RPMI7951 (cell line): ENCODE data around the gene RABEP1. TPM values are rescaled to one million over a fixed set of nuclear protein-coding genes. Genes with fewer than 3 reads are reported as not detected.
"Not testable (repeated sequence)": the region's sequence is repeated elsewhere in the genome, so short reads cannot be mapped to it uniquely, and the experiment has no call there.

ENCODE experiments used
- DNase-seq: peaks from one replicate; pipeline ENCODE4 v3.0.0-alpha.2; 2012; ENCODE audit warnings: low read depth
- total RNA-seq: library from RNA; depleted of rRNA; stranded (reverse); fragments of >200 nt; shearing (Covaris generic); gene quantifications from 2 replicates; pipeline ENCODE4 v1.2.3, GENCODE V29; 2014; rRNA removed

Gene RABEP1, protein sequence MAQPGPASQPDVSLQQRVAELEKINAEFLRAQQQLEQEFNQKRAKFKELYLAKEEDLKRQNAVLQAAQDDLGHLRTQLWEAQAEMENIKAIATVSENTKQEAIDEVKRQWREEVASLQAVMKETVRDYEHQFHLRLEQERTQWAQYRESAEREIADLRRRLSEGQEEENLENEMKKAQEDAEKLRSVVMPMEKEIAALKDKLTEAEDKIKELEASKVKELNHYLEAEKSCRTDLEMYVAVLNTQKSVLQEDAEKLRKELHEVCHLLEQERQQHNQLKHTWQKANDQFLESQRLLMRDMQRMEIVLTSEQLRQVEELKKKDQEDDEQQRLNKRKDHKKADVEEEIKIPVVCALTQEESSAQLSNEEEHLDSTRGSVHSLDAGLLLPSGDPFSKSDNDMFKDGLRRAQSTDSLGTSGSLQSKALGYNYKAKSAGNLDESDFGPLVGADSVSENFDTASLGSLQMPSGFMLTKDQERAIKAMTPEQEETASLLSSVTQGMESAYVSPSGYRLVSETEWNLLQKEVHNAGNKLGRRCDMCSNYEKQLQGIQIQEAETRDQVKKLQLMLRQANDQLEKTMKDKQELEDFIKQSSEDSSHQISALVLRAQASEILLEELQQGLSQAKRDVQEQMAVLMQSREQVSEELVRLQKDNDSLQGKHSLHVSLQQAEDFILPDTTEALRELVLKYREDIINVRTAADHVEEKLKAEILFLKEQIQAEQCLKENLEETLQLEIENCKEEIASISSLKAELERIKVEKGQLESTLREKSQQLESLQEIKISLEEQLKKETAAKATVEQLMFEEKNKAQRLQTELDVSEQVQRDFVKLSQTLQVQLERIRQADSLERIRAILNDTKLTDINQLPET
- total RNA-seq: 17.9 and 18.3 TPM in 2 replicates

DNA sequence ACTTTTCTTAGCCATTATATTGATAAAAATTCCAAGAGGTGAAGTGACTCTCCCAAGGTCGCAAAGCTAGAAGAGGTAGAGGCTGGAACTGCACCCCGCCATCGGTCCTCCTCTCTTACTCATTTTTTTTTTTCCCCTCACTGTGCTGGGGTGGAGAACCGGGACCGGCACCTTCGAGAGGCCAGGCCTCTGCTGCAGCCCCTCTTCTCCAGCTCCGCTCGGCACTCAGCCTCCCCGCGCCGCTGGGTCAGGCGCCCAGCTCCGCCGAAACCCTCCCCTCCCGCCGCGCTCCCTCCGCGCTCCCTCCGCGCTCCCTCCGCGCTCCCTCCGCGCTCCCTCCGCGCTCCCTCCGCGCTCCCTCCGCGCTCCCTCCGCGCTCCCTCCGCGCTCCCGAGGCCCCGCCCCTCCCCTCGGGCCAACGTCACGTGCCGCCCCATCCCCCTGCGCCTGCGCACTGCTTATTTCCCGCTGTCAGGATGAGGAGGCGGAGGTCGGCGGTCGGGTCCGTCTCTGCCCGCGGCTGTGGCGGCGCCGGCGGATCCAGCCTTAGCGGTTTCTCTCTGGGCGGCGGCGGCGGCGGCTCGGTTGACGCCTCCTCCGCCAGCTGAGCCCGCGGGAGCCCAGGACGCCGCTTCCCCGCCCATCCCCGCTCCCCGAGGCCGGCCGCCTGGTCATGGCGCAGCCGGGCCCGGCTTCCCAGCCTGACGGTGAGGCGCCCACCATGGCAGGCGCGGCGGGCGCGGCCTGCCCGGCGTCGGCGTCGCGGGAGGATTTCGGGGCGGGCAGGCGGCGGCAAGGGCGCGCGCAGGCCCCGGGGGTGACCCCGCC is at the start of gene RABEP1:
Gene RABEP1 (plus strand): TSS at position 471 of the 828 bp plus-strand sequence. CDS start 203 bp downstream, at position 674.
- peak; percentile 82 for DNase-seq

DNA sequence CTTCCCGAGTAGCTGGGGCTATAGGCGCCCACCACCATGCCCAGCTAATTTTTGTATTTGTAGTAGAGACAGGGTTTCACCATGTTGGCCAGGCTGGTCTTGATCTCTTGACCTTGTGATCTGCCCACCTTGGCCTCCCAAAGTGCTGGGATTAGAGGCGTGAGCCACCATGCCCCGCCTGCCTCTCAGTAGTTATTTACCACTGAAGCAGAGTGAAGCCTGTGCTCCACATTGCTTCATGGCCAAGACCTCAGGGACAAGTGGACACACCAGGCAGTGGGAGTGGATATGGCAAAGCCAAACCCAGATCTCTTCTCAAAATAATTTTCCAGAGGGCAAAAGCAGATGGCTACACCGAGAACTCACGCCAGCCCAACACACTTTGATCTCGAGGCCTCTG is 48.6 kb upstream of the RABEP1 start:
- not testable (repeated sequence) for DNase-seq

DNA sequence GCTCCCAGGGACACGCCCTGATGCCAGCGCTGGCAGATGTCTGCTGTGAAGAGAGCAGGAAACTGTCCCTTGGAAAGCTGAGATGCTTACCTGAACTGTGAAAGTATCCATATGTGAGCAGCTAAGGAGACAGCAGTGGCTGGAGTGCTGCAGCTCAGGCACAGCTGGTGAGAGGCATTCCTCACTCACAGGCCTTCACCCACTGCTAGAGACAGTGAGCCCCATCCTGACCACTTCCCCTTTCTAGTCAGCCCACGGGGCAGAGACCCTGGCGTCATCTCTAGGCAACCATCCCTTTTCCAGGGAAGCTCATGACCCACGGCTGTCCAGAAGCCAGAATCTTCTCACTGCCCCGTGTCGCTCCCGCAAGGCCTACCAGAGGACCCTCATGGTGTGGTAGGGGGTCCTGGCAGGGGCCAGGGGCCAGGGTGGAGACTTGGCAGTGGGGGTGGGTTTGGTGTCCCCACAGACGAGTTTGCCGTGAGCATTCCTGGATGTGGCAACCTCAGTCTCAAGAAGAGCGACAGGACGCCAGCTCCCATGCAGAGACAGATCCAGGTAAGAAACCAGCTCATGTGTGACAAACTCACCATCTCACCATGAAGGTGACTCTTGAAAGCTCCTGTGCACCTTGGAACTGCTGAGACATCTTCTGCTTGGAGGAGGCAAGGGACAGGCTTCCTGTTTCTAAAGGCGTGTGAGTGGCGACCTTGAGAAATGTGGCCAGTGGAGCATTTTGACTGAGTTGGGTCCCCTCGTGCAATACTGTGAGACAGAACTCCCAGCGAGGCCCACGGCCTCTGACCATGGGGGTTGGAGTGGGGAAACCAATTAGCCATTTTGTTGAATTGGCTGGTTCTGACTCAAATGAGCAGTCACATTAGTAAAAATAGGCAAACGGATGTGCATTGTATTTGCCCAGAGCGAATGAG is 47.2 kb upstream of the RABEP1 start, which contains the start of gene SCIMP:
Gene SCIMP (minus strand): TSS at position 216 of the 932 bp plus-strand sequence. CDS start 105 bp downstream, at position 111.
- DNase-seq: no peak

DNA sequence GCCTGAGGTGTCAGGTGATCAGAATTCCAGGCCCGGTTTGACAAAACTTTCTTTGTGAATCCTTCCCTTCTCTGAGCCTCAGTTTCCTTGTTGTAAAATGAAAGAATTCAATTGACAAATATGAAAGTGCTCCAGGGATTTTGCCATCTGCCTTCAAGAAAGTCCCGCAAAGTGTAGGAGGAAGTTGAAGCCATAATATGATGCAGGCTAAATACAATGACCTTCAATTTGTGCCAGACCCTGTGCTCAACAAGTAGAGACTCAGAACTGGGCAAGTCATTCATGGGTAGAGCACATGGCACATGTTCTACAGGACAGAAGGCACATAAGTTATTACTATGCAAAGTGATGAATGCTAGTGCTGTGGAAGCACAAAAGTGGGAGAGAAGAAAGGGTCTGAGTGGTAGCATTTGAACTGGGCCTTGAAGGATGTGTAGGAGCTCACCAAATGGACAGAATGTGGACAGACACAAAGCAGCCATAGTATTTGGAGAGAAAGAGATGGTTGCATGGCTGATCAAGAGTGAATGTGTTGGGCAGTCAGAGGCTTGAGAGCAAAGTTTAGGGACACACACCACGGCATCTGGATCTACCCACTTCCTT is 45.0 kb upstream of the RABEP1 start:
- no peak for DNase-seq

DNA sequence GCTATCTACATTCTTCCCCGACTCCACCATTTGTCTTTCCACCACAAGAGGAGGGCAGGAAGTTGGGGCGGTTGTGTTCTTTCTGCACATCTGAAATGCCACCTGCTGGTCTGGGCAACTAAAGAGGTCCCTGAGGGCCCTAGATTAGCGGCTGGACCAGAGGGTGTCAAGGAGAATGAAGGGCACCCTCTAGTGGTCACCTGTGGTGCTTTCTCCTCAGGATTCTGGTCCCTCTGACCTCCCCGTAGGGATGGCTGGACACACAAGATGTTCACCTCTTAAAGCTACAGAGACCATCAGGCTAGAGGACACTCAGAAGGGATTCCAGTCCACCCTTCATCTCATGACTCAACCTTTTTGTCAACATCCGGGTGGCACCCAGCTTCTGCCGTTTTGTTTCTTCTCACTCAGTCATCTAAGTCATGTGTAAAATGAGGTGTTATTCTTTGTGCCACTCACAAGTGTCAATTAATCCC is 44.5 kb upstream of the RABEP1 start:
- peak; percentile 59 for DNase-seq

DNA sequence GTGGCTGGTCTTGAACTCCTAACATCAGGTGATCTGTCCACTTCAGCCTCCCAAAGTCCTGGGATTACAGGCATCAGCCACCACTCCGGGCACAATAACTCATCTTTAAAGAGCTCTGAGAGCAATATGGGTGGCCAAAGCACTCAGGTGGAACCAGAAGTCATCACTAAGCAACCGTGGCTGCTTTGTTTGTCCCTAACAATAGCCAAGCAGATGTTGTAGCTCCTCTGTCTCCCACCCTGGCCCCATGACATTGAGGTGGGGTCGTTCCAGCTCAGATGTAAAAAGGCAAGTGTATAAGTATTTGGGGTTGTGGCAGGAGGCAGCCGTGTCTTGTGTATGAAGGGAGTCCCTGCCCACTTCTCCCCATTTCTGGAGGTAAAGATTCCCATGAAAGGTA is 43.8 kb upstream of the RABEP1 start:
- DNase-seq: no peak

DNA sequence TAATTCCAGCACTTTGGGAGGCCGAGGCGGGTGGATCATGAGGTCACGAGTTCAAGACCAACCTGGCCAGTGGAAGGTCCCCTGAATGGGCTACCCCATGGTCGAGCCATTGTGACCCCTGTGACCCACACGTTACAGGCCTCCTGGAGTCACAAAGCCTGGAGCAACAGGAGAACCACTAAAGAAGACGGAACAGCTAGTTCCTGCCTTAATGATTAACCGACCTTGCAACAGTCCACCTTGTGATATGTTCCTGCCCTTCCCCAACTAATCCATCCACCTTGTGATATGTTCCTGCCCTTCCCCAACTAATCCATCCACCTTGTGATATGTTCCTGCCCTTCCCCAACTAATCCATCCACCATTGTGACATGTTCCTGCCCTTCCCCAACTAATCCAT is 42.3 kb upstream of the RABEP1 start:
- not testable (repeated sequence) for DNase-seq

DNA sequence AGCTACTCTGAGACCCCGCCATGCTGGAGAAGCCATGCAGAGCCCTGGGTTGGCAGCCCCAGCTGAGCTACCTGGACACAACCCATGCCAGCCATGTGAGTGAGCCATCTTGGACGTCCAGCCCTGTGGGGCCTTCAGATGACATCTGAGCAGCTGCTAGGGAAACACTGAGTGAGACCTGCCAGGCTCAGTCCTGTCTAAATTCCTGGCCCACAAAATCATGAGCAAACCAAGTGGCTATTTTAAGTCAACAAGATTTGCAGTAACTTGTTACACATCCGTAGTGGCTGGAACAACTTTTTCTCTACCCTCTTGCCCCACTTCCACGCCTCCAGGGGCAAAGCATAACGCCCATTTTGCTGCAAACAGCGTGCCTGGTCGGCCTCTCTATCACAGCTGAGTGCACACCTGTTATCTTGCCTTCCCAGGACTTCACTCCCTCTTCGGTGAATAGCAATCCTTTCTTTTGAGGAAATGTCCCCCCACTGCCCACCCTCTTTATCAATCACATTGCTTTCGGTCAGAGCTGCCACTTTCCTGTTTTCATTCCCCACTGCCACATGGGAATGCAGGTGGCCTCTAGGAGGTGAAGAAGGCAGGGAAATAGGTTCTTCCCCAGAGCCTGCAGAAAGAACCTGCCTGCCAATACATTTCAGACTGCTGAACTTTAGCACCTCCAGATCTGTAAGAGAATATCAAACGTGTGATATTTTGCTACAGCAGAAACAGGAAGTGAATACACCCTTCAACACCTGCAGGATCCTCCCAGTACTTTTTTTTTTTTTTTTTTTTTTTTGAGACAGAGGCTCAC is 40.0 kb upstream of the RABEP1 start:
- DNase-seq: no peak

DNA sequence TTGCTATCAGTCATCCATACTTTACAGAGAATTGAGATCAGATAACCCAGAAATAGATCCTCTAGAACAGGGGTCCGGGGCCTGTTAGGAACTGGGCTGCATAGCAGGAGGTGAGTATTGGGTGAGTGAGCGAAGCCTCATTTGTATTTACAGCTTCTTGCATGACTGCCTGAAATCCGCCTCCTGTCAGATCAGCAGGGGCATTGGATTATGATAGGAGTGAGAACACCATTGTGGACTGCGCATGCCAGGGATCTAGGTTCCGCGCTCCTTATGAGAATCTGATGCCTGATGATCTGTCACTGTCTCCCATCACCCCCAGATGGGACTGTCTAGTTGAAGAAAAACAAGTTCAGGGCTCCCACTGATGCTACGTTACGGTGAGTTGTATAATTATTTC is 34.5 kb upstream of the RABEP1 start:
- DNase-seq: no peak

DNA sequence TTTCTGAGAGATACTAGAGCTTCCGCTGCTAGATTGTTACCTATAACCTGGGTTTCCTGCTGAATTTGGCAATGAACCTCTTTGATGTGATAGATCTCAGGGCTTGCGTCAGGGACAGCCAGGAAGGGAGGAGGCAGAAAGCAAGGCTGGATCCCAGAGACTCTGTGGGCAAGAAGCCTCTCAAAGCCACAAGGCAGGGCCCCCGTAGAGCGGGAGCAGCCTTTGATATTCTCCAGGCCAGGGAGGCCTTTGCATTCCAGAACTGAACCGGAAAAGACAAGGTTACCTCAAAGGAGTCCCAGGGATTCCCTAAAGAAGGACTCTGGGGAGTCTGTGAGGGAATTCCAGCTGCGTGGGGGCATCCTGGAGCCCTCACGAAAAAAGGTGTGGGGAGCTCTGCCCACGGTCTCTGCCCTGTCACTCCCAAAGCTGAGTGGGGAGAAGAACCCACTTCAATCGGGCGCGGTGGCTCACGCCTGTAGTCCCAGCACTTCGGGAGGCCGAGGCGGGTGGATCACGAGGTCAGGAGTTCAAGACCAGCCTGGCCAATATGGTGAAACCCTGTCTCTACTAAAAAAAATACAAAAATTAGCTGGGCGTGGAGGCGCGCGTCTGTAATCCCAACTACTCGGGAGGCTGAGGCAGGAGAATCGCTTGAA is 33.1 kb upstream of the RABEP1 start:
- no peak for DNase-seq

DNA sequence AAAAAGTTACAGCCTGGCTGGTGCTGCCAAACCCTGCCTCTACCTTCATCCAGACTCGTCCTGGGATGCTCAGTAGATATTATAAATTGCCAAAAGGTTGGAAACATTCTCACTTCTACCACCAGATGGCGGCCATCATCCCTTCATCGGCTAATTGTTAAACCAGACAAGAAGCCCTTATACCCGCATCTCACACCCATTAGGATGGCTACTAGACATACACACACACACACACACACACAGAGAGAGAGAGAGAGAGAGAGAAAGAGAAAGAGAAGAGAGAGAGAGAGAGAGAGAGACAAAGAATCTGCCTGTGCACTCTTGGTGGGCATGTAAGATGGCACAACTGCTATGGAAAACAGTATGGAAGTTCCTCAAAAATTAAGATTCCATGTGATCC is 32.5 kb upstream of the RABEP1 start:
- DNase-seq: peak; percentile 74

DNA sequence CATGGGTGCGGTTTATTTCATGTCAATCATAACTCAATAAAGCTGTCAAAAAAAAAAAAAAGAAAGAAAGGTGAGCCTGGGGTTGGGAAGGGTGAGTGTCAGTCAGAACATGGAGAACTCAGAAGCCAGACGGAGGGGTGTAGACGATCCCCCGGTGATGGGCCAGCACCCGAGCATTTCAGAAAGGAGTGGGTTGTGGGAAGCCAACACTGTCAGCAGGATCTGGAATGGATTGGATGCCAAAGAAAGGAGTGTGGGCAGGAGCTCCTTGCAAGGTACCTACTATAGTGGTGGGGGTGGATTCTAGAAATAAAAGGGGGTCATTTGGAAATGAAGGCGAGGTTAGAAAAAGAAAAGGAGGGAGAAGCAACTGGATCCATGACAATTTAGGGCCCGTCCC is 27.7 kb upstream of the RABEP1 start:
- DNase-seq: no peak

DNA sequence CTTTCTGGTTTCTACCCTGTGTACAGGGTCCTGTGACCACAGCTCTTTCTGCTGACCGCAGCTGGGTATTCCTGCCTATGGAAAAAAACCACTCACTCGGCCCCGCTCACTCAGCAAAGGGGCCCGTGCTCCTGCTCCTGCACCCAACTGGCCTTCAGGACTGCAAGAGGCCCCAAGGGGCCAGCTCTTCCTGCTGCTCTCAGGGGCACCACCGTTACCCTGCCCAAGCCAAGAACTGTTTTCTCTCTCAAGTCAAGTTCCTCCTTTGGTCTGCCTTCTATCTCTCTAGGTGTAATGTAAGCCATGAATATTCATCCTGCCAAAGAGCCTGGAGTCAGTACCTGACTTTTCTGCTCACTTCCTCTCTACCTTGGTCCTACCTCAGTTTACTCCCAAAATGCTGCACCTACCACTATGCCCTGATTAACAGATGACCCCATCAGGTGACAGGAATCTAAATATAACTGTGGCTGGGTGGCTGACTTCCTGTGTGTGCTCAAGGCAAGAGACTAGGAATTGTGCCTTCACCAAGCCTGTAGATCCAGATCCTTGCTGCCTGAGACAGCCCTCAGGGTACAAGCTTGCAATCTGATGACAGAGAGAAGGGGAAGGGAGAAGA is 27.1 kb upstream of the RABEP1 start:
- no peak for DNase-seq

DNA sequence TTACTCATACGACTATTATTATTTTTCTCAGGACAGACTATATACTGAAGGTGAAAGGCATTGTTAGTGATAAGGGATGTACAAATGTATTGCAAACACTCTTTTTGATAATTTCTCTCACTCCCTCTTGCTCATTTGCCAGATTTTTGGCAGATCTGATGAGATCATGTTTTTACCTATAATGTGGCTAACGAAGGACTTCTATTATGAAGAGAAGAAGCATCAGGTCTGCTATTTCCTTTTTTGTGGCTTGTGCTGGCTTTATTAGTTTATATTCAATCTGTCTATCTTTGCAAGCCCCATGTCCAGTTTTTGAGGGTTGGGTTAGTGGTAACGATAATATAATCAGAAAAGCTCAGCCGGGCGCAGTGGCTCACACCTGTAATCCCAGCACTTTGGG is 25.0 kb upstream of the RABEP1 start:
- no peak for DNase-seq

DNA sequence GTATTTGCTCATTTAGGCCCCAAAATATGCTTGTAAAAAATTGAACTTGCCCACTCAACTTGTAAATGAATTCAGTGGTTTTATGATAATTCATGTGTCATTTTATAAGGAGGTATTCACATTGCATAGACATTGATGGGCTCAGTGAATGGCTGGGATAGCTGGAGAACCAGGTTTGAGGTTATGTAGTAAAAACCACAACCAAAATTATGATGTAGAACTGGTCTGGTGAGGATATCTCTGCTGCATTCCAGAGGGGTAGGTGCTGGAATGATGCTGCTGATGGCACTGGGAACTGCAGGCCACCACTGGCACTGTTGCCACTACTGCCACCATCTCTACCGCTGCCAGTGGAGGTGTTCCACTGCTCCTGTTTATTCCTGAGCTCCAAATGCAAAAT is 21.5 kb upstream of the RABEP1 start:
- no peak for DNase-seq

DNA sequence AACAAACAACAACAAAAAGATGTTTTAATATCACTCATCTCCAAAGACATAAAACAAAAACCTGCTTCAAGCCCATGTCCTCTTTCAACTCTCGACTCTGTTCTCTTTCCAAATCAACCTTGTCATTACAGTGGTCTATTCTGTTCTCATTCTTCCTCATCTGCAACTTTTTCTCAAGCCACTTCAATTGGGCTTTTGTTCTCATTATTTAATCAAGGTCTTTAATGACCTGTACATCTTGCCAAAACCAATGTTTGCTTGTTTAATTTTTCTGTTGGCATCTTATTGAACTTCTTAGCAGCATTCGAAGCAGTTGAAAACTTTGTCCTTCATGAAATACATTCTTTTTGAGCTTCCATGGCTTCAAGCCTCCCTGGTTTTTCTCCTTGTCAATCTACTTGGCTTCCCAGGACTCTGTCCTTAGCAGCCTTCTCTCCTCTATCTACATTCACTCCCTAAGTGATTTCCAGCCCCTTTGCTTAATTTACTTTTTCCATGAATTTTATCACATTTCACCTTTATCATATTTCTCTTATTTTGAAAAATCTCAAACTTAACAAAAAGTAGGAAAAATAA is 19.6 kb upstream of the RABEP1 start:
- DNase-seq: no peak

DNA sequence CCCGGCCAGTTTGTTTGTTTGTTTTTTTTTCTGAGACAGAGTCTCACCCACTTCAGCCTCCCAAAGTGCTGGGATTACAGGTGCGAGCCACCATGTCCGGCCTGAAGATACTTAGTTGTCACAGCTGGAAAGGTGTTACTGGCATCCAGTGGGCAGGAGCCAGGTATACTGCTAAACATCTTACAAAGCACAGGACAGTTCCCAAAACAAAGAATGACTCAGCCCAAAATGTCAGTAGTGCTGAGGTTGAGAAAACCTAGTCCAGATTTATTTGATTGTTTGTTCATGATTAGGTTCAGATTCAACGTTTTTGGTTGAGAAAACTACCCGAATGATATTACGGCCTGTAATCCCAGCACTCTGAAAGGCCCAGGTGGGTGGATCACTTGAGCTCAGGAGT is 18.6 kb upstream of the RABEP1 start:
- DNase-seq: no peak

DNA sequence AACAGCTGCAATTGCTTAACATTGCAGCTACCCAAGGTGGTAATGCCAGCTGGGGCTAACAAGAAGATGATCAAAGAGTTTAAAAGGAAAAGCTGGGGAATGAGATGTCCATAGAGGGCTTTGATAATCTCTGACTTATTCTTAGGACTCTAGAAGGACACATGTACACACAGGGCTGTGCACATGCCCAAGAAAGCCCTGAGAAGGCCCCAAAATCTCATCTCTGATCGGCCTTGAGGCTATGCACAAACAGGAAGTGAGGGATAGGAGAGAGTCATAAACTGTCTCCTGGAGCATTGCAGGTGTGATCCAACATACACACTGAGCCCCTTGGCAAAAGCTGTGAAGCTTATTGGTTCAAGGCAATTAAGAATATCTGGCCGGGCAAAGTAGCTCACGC is 17.2 kb upstream of the RABEP1 start:
- no peak for DNase-seq
